ENCODE data around the gene LAPTM4A.
"Not testable (repeated sequence)": the region's sequence is repeated elsewhere in the genome, so short reads cannot be mapped to it uniquely, and the experiment has no call there.

The LAPTM4A gene

GRCh38 chr2:20052861-20053281 is 1.4 kb upstream of the LAPTM4A start:
- in situ Hi-C loops (cut with HindIII; ENCODE audit: low sequenced_read_pairs) = no loop called here

GRCh38 chr2:20052229-20052851 is 912 bp upstream of the LAPTM4A start:
- in situ Hi-C loops (cut with HindIII; ENCODE audit: low sequenced_read_pairs) = no loop called here

GRCh38 chr2:20050646-20051531 is 539 bp downstream of the LAPTM4A start:
- in situ Hi-C loops (cut with HindIII; ENCODE audit: low sequenced_read_pairs) = no loop called here

GRCh38 chr2:20050104-20050645 is 1.3 kb downstream of the LAPTM4A start:
- in situ Hi-C loops (cut with HindIII; ENCODE audit: low sequenced_read_pairs) = no loop called here

GRCh38 chr2:20049637-20050036 is 1.8 kb downstream of the LAPTM4A start:
- in situ Hi-C loops (cut with HindIII; ENCODE audit: low sequenced_read_pairs) = no loop called here

- in situ Hi-C loops (cut with HindIII; ENCODE audit: low sequenced_read_pairs) = no loop called here
Observed at GRCh38 chr2:20048488-20049448, 2.7 kb downstream of the LAPTM4A start.

GRCh38 chr2:20045712-20046292 is 5.6 kb downstream of the LAPTM4A start:
- in situ Hi-C loops (cut with HindIII; ENCODE audit: low sequenced_read_pairs) = not testable (repeated sequence)

GRCh38 chr2:20044778-20045177 is 6.7 kb downstream of the LAPTM4A start:
- in situ Hi-C loops (cut with HindIII; ENCODE audit: low sequenced_read_pairs) = no loop called here

GRCh38 chr2:20042531-20042930 is 8.9 kb downstream of the LAPTM4A start:
- in situ Hi-C loops (cut with HindIII; ENCODE audit: low sequenced_read_pairs) = no loop called here

GRCh38 chr2:20040489-20041172 is 10.8 kb downstream of the LAPTM4A start:
- in situ Hi-C loops (cut with HindIII; ENCODE audit: low sequenced_read_pairs) = no loop called here

GRCh38 chr2:20037660-20038059 is 13.8 kb downstream of the LAPTM4A start:
- in situ Hi-C loops (cut with HindIII; ENCODE audit: low sequenced_read_pairs) = no loop called here

GRCh38 chr2:20035955-20036666 is 15.3 kb downstream of the LAPTM4A start:
- in situ Hi-C loops (cut with HindIII; ENCODE audit: low sequenced_read_pairs) = no loop called here

GRCh38 chr2:20034821-20035220 is 16.6 kb downstream of the LAPTM4A start:
- in situ Hi-C loops (cut with HindIII; ENCODE audit: low sequenced_read_pairs) = no loop called here

GRCh38 chr2:20034218-20034617 is 17.2 kb downstream of the LAPTM4A start:
- in situ Hi-C loops (cut with HindIII; ENCODE audit: low sequenced_read_pairs) = no loop called here

GRCh38 chr2:20033322-20033721 is 18.1 kb downstream of the LAPTM4A start:
- in situ Hi-C loops (cut with HindIII; ENCODE audit: low sequenced_read_pairs) = no loop called here

GRCh38 chr2:20030224-20030623 is 21.2 kb downstream of the LAPTM4A start:
- in situ Hi-C loops (cut with HindIII; ENCODE audit: low sequenced_read_pairs) = no loop called here

GRCh38 chr2:20027705-20028434 is 23.6 kb downstream of the LAPTM4A start:
- in situ Hi-C loops (cut with HindIII; ENCODE audit: low sequenced_read_pairs) = no loop called here

- in situ Hi-C loops (cut with HindIII; ENCODE audit: low sequenced_read_pairs) = no loop called here
Observed at GRCh38 chr2:20027260-20027677, 24.2 kb downstream of the LAPTM4A start.
